Brain microvascular endothelial cell (primary cell): ENCODE data around the gene GUCY2D.

Source experiments
- DNase-seq: peaks from one replicate; pipeline ENCODE4 v3.0.0-alpha.2; 2020
- H3K27ac ChIP-seq: fragments of 250-450 bp; sonication (Bioruptor Pico); 2 replicates; pipeline ENCODE4 v1.5.1; 2020; ENCODE audit warnings: mild to moderate bottlenecking, moderate library complexity
- H3K27me3 ChIP-seq: fragments of 250-450 bp; sonication (Bioruptor Pico); replicated peaks from 2 replicates; pipeline ENCODE4 v1.5.1; 2020; ENCODE audit warnings: mild to moderate bottlenecking
- H3K36me3 ChIP-seq: fragments of 250-450 bp; sonication (Bioruptor Pico); replicated peaks from 2 replicates; pipeline ENCODE4 v1.5.1; 2020; ENCODE audit warnings: mild to moderate bottlenecking
- H3K4me3 ChIP-seq: 2 replicates; pipeline ENCODE4 v1.5.1; 2011; ENCODE audit warnings: low read depth, mild to moderate bottlenecking, control low read depth, low read length, moderate library complexity
- in situ Hi-C: cut with HindIII; loops from 2 replicates; pipeline ENCODE4 v1.10.0; 2017; ENCODE audit warnings: low sequenced_read_pairs, low pct_ligation_motif_present
- TF ChIP-seq, protein P1 (sequence below): IDR thresholded peaks from 2 replicates; pipeline ENCODE4 v1.5.1; 2011; ENCODE audit warnings: low read depth, mild to moderate bottlenecking, moderate library complexity, low read length, control low read depth, inconsistent platforms; ENCODE audit errors: missing control alignments

GUCY2D gene

DNA sequence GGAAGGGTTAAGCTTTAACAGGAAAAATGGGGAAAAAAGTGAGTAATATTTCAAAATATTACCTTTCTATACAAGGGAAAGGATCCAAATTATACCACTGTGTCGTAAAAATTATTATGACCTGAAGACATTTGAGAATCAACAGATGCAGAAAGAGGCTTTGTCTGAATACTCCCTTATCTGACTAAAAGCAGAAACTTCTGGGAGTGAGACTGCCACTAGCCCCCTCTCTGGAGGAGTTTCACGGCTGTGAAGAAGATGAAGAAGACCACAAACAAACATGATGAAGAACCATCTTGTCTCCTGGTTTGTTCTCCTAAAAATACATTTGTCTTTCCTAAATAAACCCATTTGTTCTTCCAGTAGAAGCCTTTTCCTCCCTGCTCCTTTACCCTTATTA is 41.0 kb upstream of the GUCY2D start:
- in situ Hi-C loops = no loop called here
- TF ChIP-seq, protein P1, sequence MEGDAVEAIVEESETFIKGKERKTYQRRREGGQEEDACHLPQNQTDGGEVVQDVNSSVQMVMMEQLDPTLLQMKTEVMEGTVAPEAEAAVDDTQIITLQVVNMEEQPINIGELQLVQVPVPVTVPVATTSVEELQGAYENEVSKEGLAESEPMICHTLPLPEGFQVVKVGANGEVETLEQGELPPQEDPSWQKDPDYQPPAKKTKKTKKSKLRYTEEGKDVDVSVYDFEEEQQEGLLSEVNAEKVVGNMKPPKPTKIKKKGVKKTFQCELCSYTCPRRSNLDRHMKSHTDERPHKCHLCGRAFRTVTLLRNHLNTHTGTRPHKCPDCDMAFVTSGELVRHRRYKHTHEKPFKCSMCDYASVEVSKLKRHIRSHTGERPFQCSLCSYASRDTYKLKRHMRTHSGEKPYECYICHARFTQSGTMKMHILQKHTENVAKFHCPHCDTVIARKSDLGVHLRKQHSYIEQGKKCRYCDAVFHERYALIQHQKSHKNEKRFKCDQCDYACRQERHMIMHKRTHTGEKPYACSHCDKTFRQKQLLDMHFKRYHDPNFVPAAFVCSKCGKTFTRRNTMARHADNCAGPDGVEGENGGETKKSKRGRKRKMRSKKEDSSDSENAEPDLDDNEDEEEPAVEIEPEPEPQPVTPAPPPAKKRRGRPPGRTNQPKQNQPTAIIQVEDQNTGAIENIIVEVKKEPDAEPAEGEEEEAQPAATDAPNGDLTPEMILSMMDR = no peak
- DNase-seq = no peak

DNA sequence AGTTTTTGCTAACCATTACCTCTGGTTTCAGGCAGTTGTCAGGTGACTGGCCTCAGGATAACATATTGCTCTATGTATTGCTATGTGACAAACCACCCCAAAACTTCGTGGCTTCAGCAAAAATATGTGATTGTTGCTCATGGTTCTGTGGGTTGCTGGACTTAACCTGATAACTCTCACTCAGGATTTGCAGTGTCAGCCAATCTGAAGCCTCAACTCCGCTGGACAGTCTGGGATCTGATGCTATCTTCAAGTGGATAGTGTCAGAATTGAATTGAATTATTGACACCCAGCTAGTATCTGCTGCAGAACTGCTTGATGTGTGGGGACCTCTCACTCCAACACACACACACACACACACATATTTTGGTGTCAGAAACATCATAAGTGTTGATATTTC is 34.7 kb upstream of the GUCY2D start:
- no peak overlapping the region for H3K4me3 ChIP-seq
- no peak overlapping the region for H3K27ac ChIP-seq
- TF ChIP-seq, protein P1 = no peak
- no peaks in the 10 kb centered on the region for H3K27me3 ChIP-seq
- DNase-seq = no peak
- no peaks in the 10 kb centered on the region for H3K36me3 ChIP-seq
- in situ Hi-C loops = no loop called here

More for the DNA sequence above, 41.0 kb upstream of the GUCY2D start:
- Histone ChIP-seq H3K27me3 (no peaks in the 10 kb centered on the region), H3K4me3 (no peak overlapping the region), H3K36me3 (no peaks in the 10 kb centered on the region), H3K27ac (no peak overlapping the region)

- TF ChIP-seq, protein P1 = no peak
- Histone ChIP-seq H3K36me3 (no peaks in the 10 kb centered on the region), H3K4me3 (no peak overlapping the region), H3K27me3 (no peaks in the 10 kb centered on the region), H3K27ac (no peak overlapping the region)
- no peak for DNase-seq
- in situ Hi-C loops = no loop called here
Measured at GRCh38 chr17:7969433-7969832, 33.0 kb upstream of the GUCY2D start.

DNA sequence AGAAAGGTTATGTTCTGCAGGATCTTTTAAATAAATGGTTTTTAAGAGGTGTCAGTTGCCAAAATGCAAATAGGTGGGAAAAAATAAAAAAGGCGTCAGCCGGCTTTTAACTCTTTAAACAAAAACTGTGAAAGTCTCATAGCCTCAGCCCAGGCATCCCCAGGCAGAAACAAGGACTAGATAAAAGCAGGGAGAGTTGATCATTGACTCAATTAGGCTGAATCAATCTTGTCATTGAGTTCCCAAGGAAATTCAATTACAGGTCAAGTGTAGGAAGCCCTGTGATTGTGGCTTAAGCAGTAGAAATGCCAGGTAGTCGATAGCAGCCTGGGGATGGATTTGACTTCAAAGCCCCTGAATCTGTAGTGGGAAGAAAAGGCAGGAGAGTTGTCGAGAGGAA is 30.8 kb upstream of the GUCY2D start:
- H3K27me3 ChIP-seq = no peaks in the 10 kb centered on the region
- TF ChIP-seq, protein P1 = no peak
- in situ Hi-C loops = no loop called here
- no peak for DNase-seq
- H3K27ac ChIP-seq = no peak overlapping the region
- H3K36me3 ChIP-seq = no peaks in the 10 kb centered on the region
- no peak overlapping the region for H3K4me3 ChIP-seq

DNA sequence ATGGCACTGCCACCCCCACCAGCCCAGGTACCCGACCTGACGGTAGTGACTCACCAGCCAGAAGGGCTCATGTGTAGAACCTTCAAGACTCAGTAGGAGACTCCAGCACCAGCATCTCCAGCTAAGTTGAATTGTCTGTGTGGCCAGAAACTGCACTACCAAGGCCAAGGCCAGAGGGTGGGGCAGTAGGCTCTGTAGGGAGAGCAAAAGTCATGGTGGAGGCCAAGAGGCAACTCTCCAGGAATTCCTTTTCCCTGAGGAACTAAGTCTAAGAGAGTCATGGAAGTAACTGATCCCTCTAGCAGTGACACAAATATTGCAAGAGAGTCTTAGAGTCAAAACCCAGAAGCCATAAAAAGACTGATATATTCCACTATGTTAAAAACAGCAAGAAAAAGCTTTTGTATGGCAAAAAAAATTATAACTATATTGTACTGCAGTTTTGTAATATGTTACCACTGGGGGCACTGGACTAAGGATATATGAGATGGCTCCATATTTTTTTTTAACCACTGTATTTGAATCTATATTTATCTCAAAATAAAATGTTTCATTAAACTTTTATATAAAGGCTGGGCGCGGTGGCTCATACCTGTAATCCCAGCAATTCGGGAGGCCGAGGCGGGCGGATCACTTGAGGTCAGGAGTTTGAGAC is 30.2 kb upstream of the GUCY2D start:
- DNase-seq = no peak
- Histone ChIP-seq H3K27ac (no peak overlapping the region), H3K36me3 (no peaks in the 10 kb centered on the region), H3K27me3 (no peaks in the 10 kb centered on the region), H3K4me3 (no peak overlapping the region)
- in situ Hi-C loops = no loop called here
- TF ChIP-seq, protein P1 = peak; percentile 5

DNA sequence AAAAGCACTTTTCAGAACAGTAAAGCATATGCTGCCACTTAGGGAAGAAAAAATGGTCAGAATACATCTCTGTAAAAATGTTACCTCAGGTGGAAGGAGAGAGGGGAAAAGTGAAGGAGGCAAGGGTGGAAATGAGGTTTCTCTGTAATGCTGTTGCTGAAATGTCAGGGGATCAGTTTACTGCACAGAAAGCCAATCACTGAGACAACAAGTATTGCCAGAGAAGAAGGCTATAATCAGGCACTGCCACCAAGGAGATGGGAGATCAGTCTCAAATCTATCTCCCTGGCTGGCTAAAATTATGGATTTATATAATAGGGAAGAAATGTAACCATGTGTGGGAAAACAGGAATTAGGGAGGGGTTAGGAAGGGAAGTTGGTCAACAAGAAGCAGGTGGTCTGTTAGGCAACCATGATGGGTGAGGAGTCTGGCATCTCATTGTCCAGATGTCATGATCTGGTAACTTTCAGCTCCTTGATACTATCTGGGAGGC is 27.7 kb upstream of the GUCY2D start:
- in situ Hi-C loops = no loop called here

More for the DNA sequence above, 27.7 kb upstream of the GUCY2D start:
- H3K4me3 ChIP-seq = no peak overlapping the region
- H3K27ac ChIP-seq = no peak overlapping the region
- no peak for DNase-seq
- no peaks in the 10 kb centered on the region for H3K27me3 ChIP-seq
- no peaks in the 10 kb centered on the region for H3K36me3 ChIP-seq
- TF ChIP-seq, protein P1 = no peak
